Measurements from ENCODE around the gene GANC.

The GANC gene

DNA sequence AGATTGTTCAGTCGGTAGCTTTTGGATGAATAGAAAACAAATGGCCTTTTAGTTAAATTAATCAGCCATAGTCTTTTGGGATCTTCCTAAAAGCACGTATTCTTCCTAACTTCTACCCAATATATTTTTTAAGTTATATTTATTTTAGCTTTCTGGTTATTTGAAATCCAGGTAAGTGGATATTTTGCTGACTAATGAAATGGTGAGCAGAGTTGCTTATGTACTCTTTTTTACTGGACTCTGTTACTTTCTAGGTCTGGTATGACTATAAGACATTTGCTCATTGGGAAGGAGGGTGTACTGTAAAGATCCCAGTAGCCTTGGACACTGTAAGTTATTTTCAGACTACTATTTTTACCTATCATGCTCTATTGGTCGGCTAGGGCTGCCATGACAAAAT lies 72.5 kb downstream of the GANC start:
- no peak for DNase-seq (ENCODE audit: low spot score)
- H3K4me3 ChIP-seq = no peak overlapping the region
- no peak overlapping the region for H3K27ac ChIP-seq
- TF ChIP-seq, protein P1, sequence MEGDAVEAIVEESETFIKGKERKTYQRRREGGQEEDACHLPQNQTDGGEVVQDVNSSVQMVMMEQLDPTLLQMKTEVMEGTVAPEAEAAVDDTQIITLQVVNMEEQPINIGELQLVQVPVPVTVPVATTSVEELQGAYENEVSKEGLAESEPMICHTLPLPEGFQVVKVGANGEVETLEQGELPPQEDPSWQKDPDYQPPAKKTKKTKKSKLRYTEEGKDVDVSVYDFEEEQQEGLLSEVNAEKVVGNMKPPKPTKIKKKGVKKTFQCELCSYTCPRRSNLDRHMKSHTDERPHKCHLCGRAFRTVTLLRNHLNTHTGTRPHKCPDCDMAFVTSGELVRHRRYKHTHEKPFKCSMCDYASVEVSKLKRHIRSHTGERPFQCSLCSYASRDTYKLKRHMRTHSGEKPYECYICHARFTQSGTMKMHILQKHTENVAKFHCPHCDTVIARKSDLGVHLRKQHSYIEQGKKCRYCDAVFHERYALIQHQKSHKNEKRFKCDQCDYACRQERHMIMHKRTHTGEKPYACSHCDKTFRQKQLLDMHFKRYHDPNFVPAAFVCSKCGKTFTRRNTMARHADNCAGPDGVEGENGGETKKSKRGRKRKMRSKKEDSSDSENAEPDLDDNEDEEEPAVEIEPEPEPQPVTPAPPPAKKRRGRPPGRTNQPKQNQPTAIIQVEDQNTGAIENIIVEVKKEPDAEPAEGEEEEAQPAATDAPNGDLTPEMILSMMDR (IDR thresholded peaks at IDR 0.05) = no peak

DNA sequence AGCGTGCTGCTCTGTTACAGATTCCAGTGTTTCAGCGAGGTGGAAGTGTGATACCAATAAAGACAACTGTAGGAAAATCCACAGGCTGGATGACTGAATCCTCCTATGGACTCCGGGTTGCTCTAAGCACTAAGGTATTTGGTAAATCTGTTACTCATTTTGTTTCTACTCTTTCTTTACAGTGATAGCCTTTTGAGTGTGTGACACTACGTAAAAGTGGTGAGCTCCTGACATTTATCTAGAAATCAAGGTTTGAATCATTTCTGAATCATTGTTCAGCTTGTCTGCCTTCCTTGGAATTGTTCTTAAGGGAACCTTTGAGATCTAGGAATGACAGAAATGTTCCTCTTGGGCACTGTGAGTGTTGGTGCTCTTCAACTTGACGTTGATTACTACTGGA lies 75.1 kb downstream of the GANC start:
- DNase-seq (ENCODE audit: low spot score) = no peak
- Histone ChIP-seq H3K27ac (no peak overlapping the region), H3K4me3 (no peak overlapping the region)
- TF ChIP-seq, protein P1 (IDR thresholded peaks at IDR 0.05) = no peak

DNA sequence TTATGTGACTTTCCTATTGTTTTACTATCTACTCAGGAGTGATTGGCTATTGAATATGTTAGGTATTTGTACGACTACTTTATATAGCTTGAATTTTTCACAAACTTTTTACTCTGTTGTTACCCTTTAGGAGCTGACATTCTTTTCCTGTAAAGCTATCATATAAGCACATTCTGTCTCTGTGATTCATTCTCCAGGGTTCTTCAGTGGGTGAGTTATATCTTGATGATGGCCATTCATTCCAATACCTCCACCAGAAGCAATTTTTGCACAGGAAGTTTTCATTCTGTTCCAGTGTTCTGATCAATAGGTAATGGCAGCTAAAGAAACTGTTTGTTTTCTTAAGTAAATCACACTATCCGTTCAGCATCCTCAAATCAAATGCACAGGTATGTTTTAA lies 76.2 kb downstream of the GANC start:
- DNase-seq (ENCODE audit: low spot score) = no peak
- H3K4me3 ChIP-seq = no peak overlapping the region
- H3K27ac ChIP-seq = no peak overlapping the region

GRCh38 chr15:42352401-42352800 lies 79.4 kb downstream of the GANC start:
- DNase-seq (ENCODE audit: low spot score) = no peak
- H3K27ac ChIP-seq = no peak overlapping the region
- TF ChIP-seq, protein P1 (IDR thresholded peaks at IDR 0.05) = no peak
- H3K4me3 ChIP-seq = no peak overlapping the region

More for the DNA sequence above, 76.2 kb downstream of the GANC start:
- TF ChIP-seq, protein P1 (IDR thresholded peaks at IDR 0.05) = no peak

GRCh38 chr15:42353061-42353460 lies 80.1 kb downstream of the GANC start:
- Histone ChIP-seq H3K27ac (no peak overlapping the region), H3K4me3 (no peak overlapping the region)
- DNase-seq (ENCODE audit: low spot score) = no peak
- TF ChIP-seq, protein P1 (IDR thresholded peaks at IDR 0.05) = no peak

DNA sequence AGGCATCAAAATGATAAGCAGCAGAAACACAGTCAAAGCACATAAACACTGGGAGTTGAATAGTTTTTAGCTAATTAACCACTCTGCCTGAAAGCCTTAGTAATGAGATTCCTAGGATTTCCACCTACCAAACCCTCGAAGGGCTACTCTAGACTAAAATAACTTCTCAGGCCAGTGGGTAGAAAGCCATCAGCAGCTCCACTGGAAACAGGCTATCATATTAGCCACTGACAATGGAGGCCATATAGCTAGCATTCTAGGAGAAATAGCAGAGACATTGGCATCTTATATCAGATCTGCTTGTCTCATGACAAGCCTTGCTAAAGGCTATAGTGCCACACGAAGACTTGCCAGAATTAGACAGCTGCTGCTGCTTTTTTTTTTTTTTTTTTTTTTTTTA lies 81.8 kb downstream of the GANC start:
- no peak overlapping the region for H3K4me3 ChIP-seq
- H3K27ac ChIP-seq = no peak overlapping the region
- TF ChIP-seq, protein P1 (IDR thresholded peaks at IDR 0.05) = no peak
- no peak for DNase-seq (ENCODE audit: low spot score)

DNA sequence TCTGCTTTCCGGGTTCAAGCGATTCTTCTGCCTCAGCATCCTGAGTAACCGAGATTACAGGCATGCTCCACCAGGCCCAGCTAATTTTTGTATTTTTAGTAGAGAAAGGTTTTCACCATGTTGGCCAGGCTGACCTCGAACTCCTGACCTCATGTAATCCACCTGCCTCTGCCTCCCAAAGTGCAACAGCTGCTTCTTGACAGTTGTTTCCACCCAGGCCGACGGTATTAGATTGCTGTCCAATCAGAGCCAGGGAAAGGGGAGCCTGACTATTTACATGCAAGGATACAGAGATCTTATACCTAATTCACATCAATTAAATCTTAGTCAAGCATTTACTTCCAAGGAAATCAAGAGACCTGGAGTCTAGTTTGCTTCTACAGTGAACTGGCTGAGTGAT lies 82.3 kb downstream of the GANC start:
- TF ChIP-seq, protein P1 (IDR thresholded peaks at IDR 0.05) = no peak
- H3K27ac ChIP-seq = no peak overlapping the region
- no peak for DNase-seq (ENCODE audit: low spot score)
- no peak overlapping the region for H3K4me3 ChIP-seq
